GM06990 (cell line): ENCODE data around the gene MRPL55.

Source experiments
- DNase-seq: peaks from one replicate; pipeline ENCODE4 v3.0.0-alpha.2; 2011; ENCODE audit not compliant: insufficient read length; ENCODE audit errors: extremely low read depth
- H3K27me3 ChIP-seq: replicated peaks from 2 replicates; pipeline ENCODE4 v1.6.0; 2011; ENCODE audit warnings: low read length; ENCODE audit not compliant: control insufficient read depth, insufficient read depth
- H3K36me3 ChIP-seq: 2 replicates; pipeline ENCODE4 v1.5.1; 2011; ENCODE audit warnings: low read length; ENCODE audit not compliant: control insufficient read depth, insufficient read depth
- H3K4me3 ChIP-seq: replicated peaks from 2 replicates; pipeline ENCODE4 v1.5.1; 2011; ENCODE audit warnings: low read depth, mild to moderate bottlenecking, control low read depth, low read length
- CTCF ChIP-seq: IDR thresholded peaks from 2 replicates; pipeline ENCODE4 v1.5.1; 2011; ENCODE audit warnings: low read length, control low read depth, mild to moderate bottlenecking, inconsistent platforms; ENCODE audit not compliant: insufficient read depth, poor library complexity, severe bottlenecking

MRPL55 gene

DNA sequence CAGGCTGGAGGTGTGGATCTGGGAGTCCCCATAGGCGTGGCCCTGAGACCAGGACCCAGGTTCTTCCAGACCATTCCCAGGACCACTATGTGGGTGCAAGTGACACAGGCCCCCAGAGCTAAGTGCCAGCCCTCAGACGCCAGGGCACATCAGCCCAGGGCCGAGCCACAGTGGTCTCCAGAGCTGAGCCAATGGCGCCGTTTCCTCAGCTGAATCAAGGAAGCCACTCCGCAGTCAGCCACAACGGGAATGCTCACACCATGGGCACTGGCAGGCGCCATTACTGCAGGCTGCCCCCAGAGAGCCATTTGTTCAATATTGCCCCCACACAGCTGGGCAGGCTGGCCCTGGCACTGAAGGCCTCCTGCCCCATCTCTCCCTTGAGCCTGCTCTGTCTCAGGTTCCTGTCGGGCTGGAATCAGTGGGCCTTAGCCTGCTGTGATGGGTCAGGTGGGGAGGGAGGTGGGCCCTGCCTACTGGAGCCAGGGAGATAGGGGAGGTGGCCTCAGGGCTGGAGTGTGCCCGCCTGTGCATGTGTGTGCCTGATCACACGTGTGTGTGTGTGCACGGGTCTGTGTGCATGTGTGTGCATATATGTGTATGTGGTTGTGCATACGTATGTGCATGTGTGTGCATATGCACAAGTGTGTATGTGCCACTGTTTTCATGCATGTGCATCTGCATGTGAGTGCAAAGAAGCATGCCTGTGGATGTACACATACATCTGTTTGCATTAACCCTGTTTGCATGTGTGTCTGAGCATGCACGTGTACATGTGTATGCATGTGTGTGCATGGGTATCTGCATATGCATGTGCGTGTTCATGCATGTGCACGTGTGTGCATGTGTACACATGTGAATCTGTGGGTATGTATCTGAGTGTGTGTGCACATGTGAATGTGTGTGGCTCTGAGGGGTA is 46.8 kb upstream of the MRPL55 start:
- Histone ChIP-seq H3K27me3 (no peaks in the 10 kb centered on the region), H3K36me3 (no peaks in the 10 kb centered on the region; the same call in 1 of the 2 replicates), H3K4me3 (no peak overlapping the region)
- no peak for DNase-seq
- TF ChIP-seq CTCF: no peak

- H3K4me3 ChIP-seq: no peak overlapping the region
- no peak for DNase-seq
- TF ChIP-seq CTCF: no peak
- H3K27me3 ChIP-seq: no peaks in the 10 kb centered on the region
- no peaks in the 10 kb centered on the region; the same call in 1 of the 2 replicates for H3K36me3 ChIP-seq
Observed at GRCh38 chr1:228154670-228155571, 45.8 kb upstream of the MRPL55 start.

GRCh38 chr1:228154021-228154669 is 45.0 kb upstream of the MRPL55 start:
- Histone ChIP-seq H3K36me3 (peaks cover under 1% of the 10 kb centered on the region), H3K4me3 (no peak overlapping the region), H3K27me3 (no peaks in the 10 kb centered on the region)
- no peak for DNase-seq
- TF ChIP-seq CTCF: no peak

DNA sequence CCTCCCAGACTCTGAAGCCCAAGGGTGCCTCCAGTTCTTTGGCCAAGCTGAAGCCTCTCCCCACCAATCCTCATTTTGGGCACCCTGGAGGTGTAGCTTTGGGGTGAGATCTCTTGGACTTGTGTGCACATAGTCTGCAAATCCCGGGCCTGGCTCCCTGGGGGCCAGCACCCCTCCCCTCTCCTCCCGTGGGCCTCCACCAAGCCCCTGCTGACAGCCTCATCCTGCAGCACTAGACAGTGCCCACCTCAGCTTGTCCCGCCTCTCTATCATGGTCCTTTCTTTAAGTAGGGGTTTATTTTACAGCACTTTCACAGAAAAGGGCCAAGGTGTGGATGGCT is 43.8 kb upstream of the MRPL55 start:
- H3K4me3 ChIP-seq: no peak overlapping the region
- no peak for DNase-seq
- no peak for TF ChIP-seq CTCF
- no peaks in the 10 kb centered on the region for H3K27me3 ChIP-seq
- H3K36me3 ChIP-seq: peaks cover 12% of the 10 kb centered on the region

DNA sequence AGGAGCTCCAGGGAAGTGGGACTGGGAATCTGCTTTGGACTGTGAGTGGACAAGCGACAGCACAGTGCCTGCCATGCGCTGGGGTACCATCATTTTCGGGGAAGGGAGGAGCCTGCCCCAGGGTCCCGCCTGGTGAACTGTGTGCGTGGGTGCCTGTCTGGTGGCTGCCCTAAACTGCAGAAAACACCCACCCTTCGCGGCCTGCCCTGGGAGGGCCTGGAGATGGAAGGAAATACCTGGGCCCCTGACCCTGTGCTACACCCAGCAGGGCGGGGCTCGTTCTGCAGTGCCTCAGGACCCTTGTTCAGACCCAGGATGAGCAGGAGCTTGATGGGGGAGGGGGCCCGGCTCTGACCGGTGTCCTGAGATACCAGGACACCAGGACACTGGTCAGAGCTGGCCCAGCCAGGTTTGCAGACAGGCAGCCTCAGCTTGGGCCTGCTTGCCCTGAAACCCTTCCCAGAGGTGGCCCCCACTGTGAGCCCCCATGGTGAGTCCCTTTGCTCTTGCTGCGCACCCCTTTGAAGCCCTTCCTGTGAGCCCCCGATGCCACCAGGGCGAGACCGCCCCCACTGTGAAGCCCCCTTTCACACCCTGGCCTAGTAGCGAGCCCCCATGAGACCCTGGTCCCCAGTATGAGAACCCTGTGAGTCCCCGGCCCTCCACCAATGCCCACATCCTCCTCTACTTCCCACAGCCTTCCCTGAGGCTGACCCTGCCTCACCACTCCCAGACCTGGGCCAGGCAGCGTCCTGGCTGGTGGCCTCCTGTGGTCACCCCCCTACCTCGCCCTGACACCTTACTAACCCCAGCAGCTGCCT is 43.2 kb upstream of the MRPL55 start:
- peak; percentile 1 for DNase-seq
- H3K36me3 ChIP-seq: peaks cover 16% of the 10 kb centered on the region
- H3K4me3 ChIP-seq: no peak overlapping the region
- no peaks in the 10 kb centered on the region for H3K27me3 ChIP-seq
- no peak for TF ChIP-seq CTCF
